Measurements from ENCODE around the gene PUM2.

DNA sequence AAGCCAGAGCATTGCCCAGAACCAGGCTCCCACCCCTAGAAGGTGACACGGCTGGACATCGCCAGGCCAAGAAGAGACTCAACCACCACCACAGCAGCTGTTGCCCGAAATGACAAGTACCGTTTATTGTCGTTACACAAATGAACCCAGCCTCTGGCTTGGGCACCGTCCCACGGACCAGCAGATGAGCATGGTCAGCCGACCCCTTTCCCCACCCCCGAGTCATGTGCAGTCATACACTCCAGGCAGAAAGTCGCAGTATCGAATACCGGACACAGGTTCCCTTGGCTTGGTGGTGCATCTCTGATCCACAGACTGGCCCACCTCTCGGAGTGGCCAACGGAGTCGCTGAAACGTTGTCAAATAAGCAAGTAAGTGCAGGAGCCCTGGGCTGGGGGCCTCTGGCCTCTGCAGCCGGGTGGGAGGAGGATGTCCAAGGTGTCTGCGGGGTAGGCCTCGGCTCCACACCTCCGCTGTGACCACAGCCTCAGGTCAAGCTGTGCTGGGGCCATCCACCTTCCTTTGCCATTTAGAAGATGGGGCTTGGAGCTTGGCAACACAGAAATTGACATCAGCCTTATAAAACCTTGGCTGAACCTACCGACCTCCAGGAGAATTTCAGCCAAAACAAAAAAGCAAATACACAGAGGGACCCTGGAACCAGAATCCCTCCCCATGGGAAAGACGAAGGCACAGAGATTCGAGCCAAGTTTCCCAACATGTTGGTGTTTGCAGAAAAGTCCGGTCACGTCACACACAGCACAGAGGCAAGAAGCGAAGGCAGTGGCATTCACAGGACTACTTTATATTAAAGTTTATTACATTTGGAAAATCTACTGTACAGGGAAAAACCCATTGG is 149.7 kb downstream of the PUM2 start:
- TF ChIP-seq, protein P1, sequence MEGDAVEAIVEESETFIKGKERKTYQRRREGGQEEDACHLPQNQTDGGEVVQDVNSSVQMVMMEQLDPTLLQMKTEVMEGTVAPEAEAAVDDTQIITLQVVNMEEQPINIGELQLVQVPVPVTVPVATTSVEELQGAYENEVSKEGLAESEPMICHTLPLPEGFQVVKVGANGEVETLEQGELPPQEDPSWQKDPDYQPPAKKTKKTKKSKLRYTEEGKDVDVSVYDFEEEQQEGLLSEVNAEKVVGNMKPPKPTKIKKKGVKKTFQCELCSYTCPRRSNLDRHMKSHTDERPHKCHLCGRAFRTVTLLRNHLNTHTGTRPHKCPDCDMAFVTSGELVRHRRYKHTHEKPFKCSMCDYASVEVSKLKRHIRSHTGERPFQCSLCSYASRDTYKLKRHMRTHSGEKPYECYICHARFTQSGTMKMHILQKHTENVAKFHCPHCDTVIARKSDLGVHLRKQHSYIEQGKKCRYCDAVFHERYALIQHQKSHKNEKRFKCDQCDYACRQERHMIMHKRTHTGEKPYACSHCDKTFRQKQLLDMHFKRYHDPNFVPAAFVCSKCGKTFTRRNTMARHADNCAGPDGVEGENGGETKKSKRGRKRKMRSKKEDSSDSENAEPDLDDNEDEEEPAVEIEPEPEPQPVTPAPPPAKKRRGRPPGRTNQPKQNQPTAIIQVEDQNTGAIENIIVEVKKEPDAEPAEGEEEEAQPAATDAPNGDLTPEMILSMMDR (conservative IDR thresholded peaks at IDR 0.05 in 1 of 2, IDR thresholded peaks at IDR 0.05 in 1 of 2; ENCODE audit: extremely low read depth in 1 of 2, insufficient read depth in 1 of 2, low read depth in 1 of 2, low read length in 2 of 2) = no peak
- no peak for TF ChIP-seq EZH2 (IDR thresholded peaks at IDR 0.05; ENCODE audit: borderline replicate concordance, low read length)
